GM12878 (cell line): ENCODE measurements around the gene NCKAP5. TPM values are rescaled to one million over a fixed set of nuclear protein-coding genes. Genes with fewer than 3 reads are reported as not detected.
A peak's percentile ranks its signal among the peaks of the same experiment; 100 is the strongest.

ENCODE experiments used
- ATAC-seq: fragments of 200-7000 bp; cut with Tn5 transposase; 3 replicates; pipeline ENCODE4 v1.9.1; 2020; ENCODE audit warnings: mild to moderate bottlenecking, moderate library complexity
- BruUV-seq: library from RNA; stranded (reverse); fragments of 400-500 nt; replicated peaks from 2 replicates; lab custom pipeline; 2021; lab: Mats Ljungman, UMichigan
- CTCF ChIA-PET: fragments of 300-600 bp; sonication (Branson Sonifier 250); formaldehyde crosslinking; extraction: SDS; loops from one replicate; lab custom pipeline; 2021; ENCODE audit warnings: inconsistent platforms; lab: Yijun Ruan, JAX
- POLR2A ChIA-PET: fragments of 350-600 bp; formaldehyde crosslinking; extraction: SDS; loops from one replicate; lab custom pipeline; 2021; ENCODE audit warnings: inconsistent platforms; lab: Charles Lee
- RAD21 ChIA-PET: fragments of 300-600 bp; sonication (Branson Sonifier 250); formaldehyde crosslinking; loops from one replicate; lab custom pipeline; 2023; ENCODE audit warnings: antibody characterized with exemption; ENCODE audit not compliant: unreplicated experiment; lab: Charles Lee
- SMC1A ChIA-PET: fragments of 300-600 bp; sonication (Branson Sonifier 250); formaldehyde crosslinking; loops from one replicate; lab custom pipeline; 2023; ENCODE audit not compliant: unreplicated experiment, uncharacterized antibody; lab: Charles Lee
- DNase-seq: peaks from one replicate; pipeline ENCODE4 v3.0.0-alpha.2; 2011; ENCODE audit warnings: low read depth, low spot score
- FAIRE-seq: peaks from 3 replicates; lab custom pipeline; 2011; peaks lifted over from hg19 to GRCh38; lab: Jason Lieb, UNC
- H2AFZ ChIP-seq: 2 replicates; pipeline ENCODE4 v1.6.0; 2011; ENCODE audit warnings: low read depth, low read length, control low read depth; ENCODE audit not compliant: control insufficient read depth
- H3K27ac ChIP-seq: 2 replicates; pipeline ENCODE4 v1.5.1; 2011; ENCODE audit warnings: control low read depth; ENCODE audit not compliant: control insufficient read depth, insufficient read depth
- H3K27me3 ChIP-seq, 2 experiments: replicated peaks in 1 of 2; 2 replicates each; pipeline versions ENCODE4 v1.6.0 to v1.6.1; 2011; ENCODE audit warnings: low read length in 1 of 2; ENCODE audit not compliant: control insufficient read depth in 2 of 2, insufficient read depth in 2 of 2
- H3K36me3 ChIP-seq, 2 experiments: 2 replicates each; pipeline ENCODE4 v1.5.1; 2011; ENCODE audit warnings: low read length in 1 of 2; ENCODE audit not compliant: control insufficient read depth in 2 of 2, insufficient read depth in 2 of 2
- H3K4me1 ChIP-seq: 2 replicates; pipeline ENCODE4 v1.6.1; 2011; ENCODE audit warnings: mild to moderate bottlenecking, low read length, moderate library complexity, mixed read lengths; ENCODE audit not compliant: control insufficient read depth, insufficient read depth
- H3K4me2 ChIP-seq: 2 replicates; pipeline ENCODE4 v1.6.0; 2011; ENCODE audit warnings: control low read depth; ENCODE audit not compliant: control insufficient read depth, insufficient read depth
- H3K4me3 ChIP-seq: fragments of 200-600 bp; sonication (generic); 2 replicates; pipeline ENCODE4 v1.5.1; 2016
- H3K79me2 ChIP-seq: 2 replicates; pipeline ENCODE4 v1.6.0; 2011; ENCODE audit warnings: low read length; ENCODE audit not compliant: control insufficient read depth, insufficient read depth
- H3K9ac ChIP-seq: 2 replicates; pipeline ENCODE4 v1.8.0; 2011; ENCODE audit warnings: low read length, control low read depth, mixed read lengths; ENCODE audit not compliant: control insufficient read depth, insufficient read depth
- H3K9me3 ChIP-seq: replicated peaks from 3 replicates; pipeline ENCODE4 v1.5.1; 2011; ENCODE audit warnings: mild to moderate bottlenecking, low read length; ENCODE audit not compliant: control insufficient read depth, insufficient read depth
- H4K20me1 ChIP-seq: 2 replicates; pipeline ENCODE4 v1.6.0; 2011; ENCODE audit not compliant: control insufficient read depth, insufficient read depth
- ATF7 ChIP-seq: fragments of 450-650 bp; IDR thresholded peaks from 2 replicates; pipeline ENCODE4 v1.6.1; 2016; ENCODE audit warnings: low read depth, mild to moderate bottlenecking
- BHLHE40 ChIP-seq, 2 experiments: fragments of 450-650 bp in 1 of 2; IDR thresholded peaks; 2 replicates each; pipeline ENCODE4 v1.6.1; 2011 to 2017; ENCODE audit warnings: low read depth in 2 of 2, borderline replicate concordance in 1 of 2, improper control_type of control experiment in 1 of 2, low read length in 1 of 2, mild to moderate bottlenecking in 1 of 2
- BRCA1 ChIP-seq: IDR thresholded peaks from 2 replicates; pipeline ENCODE4 v1.6.1; 2011; ENCODE audit warnings: low read depth, low read length, improper control_type of control experiment
- CHD4 ChIP-seq: fragments of 200-600 bp; sonication (generic); IDR thresholded peaks from 2 replicates; pipeline ENCODE4 v1.6.1; 2016; ENCODE audit warnings: mild to moderate bottlenecking
- EP300 ChIP-seq, 2 experiments: fragments of 150-350 bp in 1 of 2; IDR thresholded peaks; 2 replicates each; pipeline ENCODE4 v1.6.1; 2011 to 2012; ENCODE audit warnings: low read depth in 2 of 2, low read length in 2 of 2, borderline replicate concordance in 1 of 2, improper control_type of control experiment in 1 of 2, inconsistent platforms in 1 of 2; ENCODE audit not compliant: control insufficient read depth in 1 of 2
- IKZF1 ChIP-seq: fragments of 450-650 bp; conservative IDR thresholded peaks from 2 replicates; pipeline ENCODE4 v1.6.1; 2017; ENCODE audit warnings: antibody characterized with exemption, mild to moderate bottlenecking
- IKZF2 ChIP-seq, 2 experiments: fragments of 450-650 bp; IDR thresholded peaks; 2 replicates each; pipeline ENCODE4 v1.6.1; 2017; ENCODE audit warnings: mild to moderate bottlenecking in 2 of 2, moderate library complexity in 2 of 2
- JUNB ChIP-seq: IDR thresholded peaks from 2 replicates; pipeline ENCODE4 v1.6.1; 2016; ENCODE audit warnings: antibody characterized with exemption, mild to moderate bottlenecking
- MTA2 ChIP-seq: fragments of 450-650 bp; IDR thresholded peaks from 2 replicates; pipeline ENCODE4 v1.6.1; 2016; ENCODE audit warnings: low read depth, mild to moderate bottlenecking, moderate library complexity
- MYC ChIP-seq: IDR thresholded peaks from 2 replicates; pipeline ENCODE4 v1.6.1; 2011; ENCODE audit warnings: mild to moderate bottlenecking, low read length, moderate library complexity, inconsistent platforms; ENCODE audit not compliant: insufficient read depth, insufficient replicate concordance, insufficient read length, severe bottlenecking
- SKIL ChIP-seq: fragments of 450-650 bp; IDR thresholded peaks from 2 replicates; pipeline ENCODE4 v1.6.1; 2017; ENCODE audit warnings: mild to moderate bottlenecking, low read depth, inconsistent platforms; ENCODE audit not compliant: poor library complexity, severe bottlenecking
- SPI1 ChIP-seq: IDR thresholded peaks from 2 replicates; pipeline ENCODE4 v1.6.1; 2011; ENCODE audit warnings: low read depth, mild to moderate bottlenecking, low read length, moderate library complexity, borderline replicate concordance; ENCODE audit not compliant: insufficient read depth
- TARDBP ChIP-seq: IDR thresholded peaks from 2 replicates; pipeline ENCODE4 v1.6.1; 2016; ENCODE audit warnings: borderline replicate concordance
- TBL1XR1 ChIP-seq: IDR thresholded peaks from 2 replicates; pipeline ENCODE4 v1.6.1; 2012; ENCODE audit warnings: low read depth, low read length, improper control_type of control experiment
- YBX1 ChIP-seq: fragments of 450-650 bp; IDR thresholded peaks from 2 replicates; pipeline ENCODE4 v1.6.1; 2016; ENCODE audit warnings: antibody characterized with exemption
- WGBS: methylation state at CpG from one replicate; pipeline ENCODE4 v1.1.6; 2016; ENCODE audit warnings: low lambda C conversion rate; ENCODE audit not compliant: insufficient replicate concordance, insufficient coverage; ENCODE audit errors: missing lambda C conversion rate; 5-methylcytosine and 5-hydroxymethylcytosine counted together
- in situ Hi-C: fragments of 300-500 bp; cut with MboI; formaldehyde crosslinking; loops from 9 replicates; pipeline ENCODE4 v1.14.3; 2018; ENCODE audit warnings: mixed read lengths
- intact Hi-C: fragments of 100-400 bp; cut with micrococcal nuclease; formaldehyde crosslinking; loops from one replicate; pipeline ENCODE4 v1.14.2; 2022; ENCODE audit not compliant: unreplicated experiment
- polyA plus RNA-seq, 11 experiments: library from polyadenylated mRNA; depleted of rRNA in 4 of 11; unstranded in 6 of 11; stranded (reverse) in 5 of 11; fragments of >200 nt; fragmentation: Nextera tagmentation in 4 of 11; fragmentation: Illumina TruSeq in 1 of 11; extraction: Ambion mirVana in 4 of 11; extraction: Trizol in 1 of 11; gene quantifications; 1 replicate in 1 of 11; 2 replicates in 10 of 11; pipeline versions ENCODE4 v1.2.1 to v1.2.3, GENCODE V29; 2011 to 2016; ENCODE audit warnings: inconsistent platforms in 2 of 11, missing spikeins in 2 of 11, low read depth in 1 of 11
- total RNA-seq, 4 experiments: library from RNA; depleted of rRNA in 3 of 4; stranded (reverse); fragments of >200 nt in 3 of 4; fragmentation: Illumina TruSeq in 1 of 4; extraction: Trizol in 1 of 4; gene quantifications; 2 replicates each; pipeline versions ENCODE4 v1.2.1 to v1.2.3, GENCODE V29; 2013 to 2021

Gene NCKAP5
- total and polyA plus RNA-seq, 10 of the 15 experiments (the other 5 are each of a cell fraction or from before 2014, with no cell fraction given): 0.06 to 0.44 (median 0.16) TPM

- no TSS peak for BruUV-seq
- ChIA-PET POLR2A (interaction anchor here (1.7 kb wide), 1 partner anchor 13 kb away, joined by 3 read pairs; no protein-coding TSS in a partner anchor), CTCF (interaction anchor here (1.7 kb wide), 1 partner anchor 11 kb away, joined by 9 read pairs; no protein-coding TSS in a partner anchor), RAD21 (interaction anchor here (1.7 kb wide), 1 partner anchor 12 kb away, joined by 4 read pairs; no protein-coding TSS in a partner anchor), SMC1A (interaction anchor here (0.8 to 2.3 kb wide), 6 partner anchors 9 to 51 kb away, joined by 3 to 19 read pairs (median 4); no protein-coding TSS in a partner anchor)
- Histone ChIP-seq H3K9me3 (no peaks in the 10 kb centered on the region), H3K79me2 (no peaks in the 10 kb centered on the region), H3K27me3 (no peaks in the 10 kb centered on the region), H3K4me3 (no peak overlapping the region), H2AFZ (no peak overlapping the region), H3K4me1 (no peaks in the 10 kb centered on the region), H3K4me2 (no peak overlapping the region), H4K20me1 (no peaks in the 10 kb centered on the region), H3K36me3 (no peaks in the 10 kb centered on the region), H3K9ac (no peak overlapping the region), H3K27ac (no peak overlapping the region)
- 23% methylated on average over 4 of the region's 4 CpGs for WGBS
- in situ Hi-C loops (no loop called here), intact Hi-C loops (no loop called here)
- FAIRE-seq (no peak), ATAC-seq (no peak), DNase-seq (no peak)
- TF ChIP-seq YBX1 (no peak), IKZF1 (0 out of 2 replicates have a peak, but pooled peaks have one; percentile 11)
These were observed 807.3 kb downstream of the NCKAP5 start for GRCh38 chr2:132760971-132761370.

- TF ChIP-seq EP300 (IDR thresholded peaks at IDR 0.05; ENCODE audit: borderline replicate concordance in 1 of 2, control insufficient read depth in 1 of 2, low read depth in 2 of 2, low read length in 2 of 2) (peak in 1 of 2 experiments; percentile 49; a peak in 1 of 4 replicates), TARDBP (no peak), MYC (no peak), IKZF2 (IDR thresholded peaks at IDR 0.05) (peak; percentile 23 to 44; a peak in 2 of 4 replicates), BHLHE40 (IDR thresholded peaks at IDR 0.05; ENCODE audit: borderline replicate concordance in 1 of 2, low read depth in 2 of 2, low read length in 1 of 2) (no peak), SKIL (no peak), TBL1XR1 (no peak), ATF7 (peak; percentile 56; the same call in 1 of the 2 replicates), JUNB (peak; percentile 32; the same call in 1 of the 2 replicates), CHD4 (no peak), MTA2 (peak; percentile 67; the same call in 1 of the 2 replicates), BRCA1 (no peak), SPI1 (no peak)
- no peak overlapping the region for H3K9ac ChIP-seq
- FAIRE-seq: no peak
- H3K4me1 ChIP-seq: no peaks in the 10 kb centered on the region
- no peaks in the 10 kb centered on the region for H4K20me1 ChIP-seq
- H2AFZ ChIP-seq: no peak overlapping the region
- intact Hi-C loops: no loop called here
- no peak for DNase-seq
- SMC1A ChIA-PET: interaction anchor here (0.8 to 2.3 kb wide), 5 partner anchors 9 to 51 kb away, joined by 3 to 19 read pairs (median 3); no protein-coding TSS in a partner anchor
- H3K4me3 ChIP-seq: no peak overlapping the region
- RAD21 ChIA-PET: interaction anchor here (1.7 kb wide), 1 partner anchor 12 kb away, joined by 4 read pairs; no protein-coding TSS in a partner anchor
- no peaks in the 10 kb centered on the region for H3K36me3 ChIP-seq
- no TSS peak for BruUV-seq
- POLR2A ChIA-PET: interaction anchor here (1.7 kb wide), 1 partner anchor 14 kb away, joined by 3 read pairs; no protein-coding TSS in a partner anchor
- no peaks in the 10 kb centered on the region for H3K27me3 ChIP-seq
- CTCF ChIA-PET: interaction anchor here (1.7 kb wide), 1 partner anchor 11 kb away, joined by 9 read pairs; no protein-coding TSS in a partner anchor
- ATAC-seq: peak; percentile 78
- H3K4me2 ChIP-seq: no peak overlapping the region
- no peak overlapping the region for H3K27ac ChIP-seq
- H3K79me2 ChIP-seq: no peaks in the 10 kb centered on the region
- in situ Hi-C loops: no loop called here
- no peaks in the 10 kb centered on the region for H3K9me3 ChIP-seq
These were observed 807.9 kb downstream of the NCKAP5 start for GRCh38 chr2:132760405-132760804.
